IMR-90 (cell line): ENCODE data around the gene SCAND1. TPM values are rescaled to one million over a fixed set of nuclear protein-coding genes. Genes with fewer than 3 reads are reported as not detected.

Experiments used
- ATAC-seq: fragments of 200-7000 bp; cut with Tn5 transposase; 2 replicates; pipeline ENCODE4 v1.9.1; 2020; ENCODE audit warnings: low read depth, mild to moderate bottlenecking, moderate library complexity
- BruUV-seq: library from RNA; stranded (reverse); fragments of 400-500 nt; replicated peaks from 2 replicates; lab custom pipeline; 2021; lab: Mats Ljungman, UMichigan
- CTCF ChIA-PET: fragments of 300-600 bp; formaldehyde crosslinking; extraction: SDS; loops from one replicate; lab custom pipeline; 2021; ENCODE audit warnings: antibody characterized with exemption; lab: Yijun Ruan, JAX
- POLR2A ChIA-PET: fragments of 300-600 bp; sonication (Branson Sonifier 250); formaldehyde crosslinking; loops from one replicate; lab custom pipeline; 2022; ENCODE audit warnings: antibody characterized with exemption; ENCODE audit not compliant: unreplicated experiment; lab: Charles Lee
- DNase-seq: peaks from one replicate; pipeline ENCODE4 v3.0.0; 2013
- H2AFZ ChIP-seq: replicated peaks from 2 replicates; pipeline ENCODE3; 2013; ENCODE audit warnings: low read length, mild to moderate bottlenecking; ENCODE audit not compliant: poor library complexity
- H2AK5ac ChIP-seq: 2 replicates; pipeline ENCODE4 v1.6.1; 2013; ENCODE audit warnings: low read depth, low read length, inconsistent platforms
- H2AK9ac ChIP-seq: replicated peaks from 2 replicates; pipeline ENCODE3; 2013; ENCODE audit warnings: mild to moderate bottlenecking, low read depth, low read length, moderate library complexity; ENCODE audit not compliant: poor library complexity
- H2BK120ac ChIP-seq: 2 replicates; pipeline ENCODE4 v1.6.1; 2013; ENCODE audit warnings: low read depth, low read length, inconsistent platforms
- H2BK15ac ChIP-seq: 3 replicates; pipeline ENCODE4 v1.6.1; 2013; ENCODE audit warnings: low read depth, low read length, inconsistent platforms
- H2BK20ac ChIP-seq: 2 replicates; pipeline ENCODE4 v1.6.1; 2013; ENCODE audit warnings: low read depth, mild to moderate bottlenecking, inconsistent platforms, low read length, moderate library complexity
- H2BK5ac ChIP-seq: 2 replicates; pipeline ENCODE4 v1.6.1; 2013; ENCODE audit warnings: mild to moderate bottlenecking, low read depth, low read length, inconsistent platforms; ENCODE audit not compliant: poor library complexity, severe bottlenecking
- H3K14ac ChIP-seq: replicated peaks from 2 replicates; pipeline ENCODE4 v1.6.1; 2013; ENCODE audit warnings: low read depth, low read length, inconsistent platforms
- H3K18ac ChIP-seq: 2 replicates; pipeline ENCODE4 v1.6.1; 2013; ENCODE audit warnings: low read depth, low read length, control low read depth
- H3K23ac ChIP-seq: 2 replicates; pipeline ENCODE4 v1.6.1; 2013; ENCODE audit warnings: low read depth, low read length, inconsistent platforms
- H3K27ac ChIP-seq: 2 replicates; pipeline ENCODE4 v1.5.1; 2013; ENCODE audit warnings: mild to moderate bottlenecking, control low read depth, low read length; ENCODE audit not compliant: insufficient read depth
- H3K27me3 ChIP-seq: 2 replicates; pipeline ENCODE4 v1.6.1; 2013; ENCODE audit warnings: low read length; ENCODE audit not compliant: control insufficient read depth, insufficient read depth
- H3K36me3 ChIP-seq: 2 replicates; pipeline ENCODE4 v1.6.1; 2013; ENCODE audit warnings: low read length, mixed read lengths; ENCODE audit not compliant: control insufficient read depth, insufficient read depth
- H3K4ac ChIP-seq: 2 replicates; pipeline ENCODE4 v1.6.1; 2013; ENCODE audit warnings: low read depth, low read length, inconsistent platforms
- H3K4me1 ChIP-seq: 2 replicates; pipeline ENCODE4 v1.6.1; 2013; ENCODE audit warnings: low read length, mixed read lengths; ENCODE audit not compliant: control insufficient read depth, insufficient read depth
- H3K4me2 ChIP-seq: 2 replicates; pipeline ENCODE4 v1.6.1; 2013; ENCODE audit warnings: low read depth, mild to moderate bottlenecking, control low read depth, low read length, moderate library complexity
- H3K4me3 ChIP-seq: 2 replicates; pipeline ENCODE4 v1.5.1; 2013; ENCODE audit warnings: low read depth, mild to moderate bottlenecking, control low read depth, low read length, moderate library complexity; ENCODE audit not compliant: insufficient read depth
- H3K56ac ChIP-seq: 2 replicates; pipeline ENCODE4 v1.6.1; 2013; ENCODE audit warnings: low read length, inconsistent platforms; ENCODE audit not compliant: insufficient read depth; ENCODE audit errors: extremely low read depth
- H3K79me1 ChIP-seq, 2 experiments: 2 replicates each; pipeline ENCODE4 v1.6.1; 2013; ENCODE audit warnings: low read length in 2 of 2, inconsistent platforms in 1 of 2, low read depth in 1 of 2
- H3K9ac ChIP-seq: 2 replicates; pipeline ENCODE4 v1.6.1; 2013; ENCODE audit warnings: low read depth, low read length, control low read depth
- H3K9me1 ChIP-seq: 2 replicates; pipeline ENCODE4 v1.6.1; 2013; ENCODE audit warnings: low read length, inconsistent platforms; ENCODE audit not compliant: insufficient read depth
- H3K9me3 ChIP-seq: 2 replicates; pipeline ENCODE4 v1.6.1; 2013; ENCODE audit warnings: low read length; ENCODE audit not compliant: control insufficient read depth, insufficient read depth
- H4K20me1 ChIP-seq: 2 replicates; pipeline ENCODE4 v1.6.1; 2013; ENCODE audit warnings: low read length, inconsistent platforms; ENCODE audit not compliant: insufficient read depth
- H4K5ac ChIP-seq: 2 replicates; pipeline ENCODE4 v1.6.1; 2013; ENCODE audit warnings: mild to moderate bottlenecking, low read depth, low read length, control low read depth
- H4K8ac ChIP-seq, 2 experiments: 2 replicates each; pipeline ENCODE4 v1.6.1; 2013; ENCODE audit warnings: low read depth in 2 of 2, low read length in 2 of 2, control low read depth in 1 of 2, inconsistent platforms in 1 of 2
- H4K91ac ChIP-seq: 2 replicates; pipeline ENCODE4 v1.6.1; 2013; ENCODE audit warnings: low read depth, low read length, inconsistent platforms; ENCODE audit not compliant: insufficient read depth
- FOS ChIP-seq: fragments of 150-350 bp; IDR thresholded peaks from 2 replicates; pipeline ENCODE4 v1.6.1; 2016; ENCODE audit warnings: low read depth, low read length
- USF2 ChIP-seq: fragments of 150-350 bp; IDR thresholded peaks from 2 replicates; pipeline ENCODE4 v1.6.1; 2017; ENCODE audit warnings: mild to moderate bottlenecking, antibody characterized with exemption, low read length, low read depth
- WGBS, 2 experiments: methylation state at CpG; one replicate each; pipeline versions ENCODE4 v1.1.5 to v1.1.7; 2013; ENCODE audit warnings: missing lambda C conversion rate in 2 of 2; ENCODE audit not compliant: insufficient read length in 1 of 2; ENCODE audit errors: extremely low coverage in 2 of 2; 5-methylcytosine and 5-hydroxymethylcytosine counted together
- dilution Hi-C: fragments of 300-500 bp; cut with HindIII; formaldehyde crosslinking; loops from one replicate; pipeline ENCODE4 v1.14.3; 2018; ENCODE audit warnings: low sequenced_read_pairs; ENCODE audit not compliant: unreplicated experiment
- in situ Hi-C: fragments of 300-500 bp; cut with MboI; formaldehyde crosslinking; loops from 3 replicates; pipeline ENCODE4 v1.14.3; 2019; ENCODE audit warnings: low sequenced_read_pairs, inconsistent platforms, mixed read lengths
- intact Hi-C: fragments of 100-400 bp; cut with micrococcal nuclease; formaldehyde crosslinking; loops from 2 replicates; pipeline ENCODE4 v1.10.0; 2022
- polyA plus RNA-seq, 3 experiments: library from polyadenylated mRNA; depleted of rRNA; stranded (reverse); fragments of >200 nt; gene quantifications; 2 replicates each; pipeline ENCODE4 v1.2.3, GENCODE V29; 2012; ENCODE audit warnings: low replicate concordance in 1 of 3
- total RNA-seq: library from RNA; depleted of rRNA; stranded (reverse); fragments of >200 nt; gene quantifications from 2 replicates; pipeline ENCODE4 v1.2.3, GENCODE V29; 2012

The SCAND1 gene
- total and polyA plus RNA-seq, 2 of the 4 experiments (the other 2 are of a cell fraction) = 7.5 to 26.8 TPM

- CTCF ChIA-PET = no interaction called here
- TF ChIP-seq USF2 = no peak
- TF ChIP-seq FOS = no peak
- BruUV-seq = no TSS peak
Measured at GRCh38 chr20:35917077-35917476, 37.2 kb downstream of the SCAND1 start.

More at GRCh38 chr20:35917077-35917476, 37.2 kb downstream of the SCAND1 start:
- Histone ChIP-seq H3K9me1 (peaks cover 4% of the 10 kb centered on the region; the same call in 1 of the 2 replicates), H3K27ac (no peak overlapping the region), H3K56ac (no peak overlapping the region), H2AK9ac (no peak overlapping the region), H3K23ac (no peak overlapping the region), H3K9me3 (no peaks in the 10 kb centered on the region), H2BK5ac (no peak overlapping the region), H3K4me3 (no peak overlapping the region), H3K4ac (no peak overlapping the region), H3K18ac (no peak overlapping the region), H4K91ac (no peak overlapping the region), H2AFZ (no peak overlapping the region), H2BK120ac (no peak overlapping the region), H4K20me1 (0 out of 2 replicates have a peak, but pooled peaks cover 2% of the 10 kb centered on the region), H3K79me1 (peaks cover 8 to 18% of the 10 kb centered on the region in 2 experiments; a peak in 3 of 4 replicates), H2BK15ac (no peak overlapping the region), H4K5ac (no peak overlapping the region), H3K14ac (no peak overlapping the region), H3K27me3 (no peaks in the 10 kb centered on the region), H3K4me2 (no peak overlapping the region), H2BK20ac (no peak overlapping the region), H3K4me1 (no peaks in the 10 kb centered on the region), H2AK5ac (no peak overlapping the region), H3K36me3 (peaks cover 34% of the 10 kb centered on the region), H4K8ac (no peak overlapping the region), H3K9ac (no peak overlapping the region)
- dilution Hi-C loops = no loop called here
- ATAC-seq = no peak
- no CpG with 5 or more reads among the region's 3 CpGs for WGBS, 2 experiments
- in situ Hi-C loops = loop anchor here (25.0 kb wide), 1 partner anchor 405 kb away; no protein-coding TSS in a partner anchor
- intact Hi-C loops = no loop called here
- DNase-seq = no peak
- POLR2A ChIA-PET = no interaction called here
